Epithelial cell of proximal tubule (primary cell): ENCODE measurements around the gene WDR20. TPM values are rescaled to one million over a fixed set of nuclear protein-coding genes. Genes with fewer than 3 reads are reported as not detected.
"Not testable (repeated sequence)": the region's sequence is repeated elsewhere in the genome, so short reads cannot be mapped to it uniquely, and the experiment has no call there.

Experiments used
- DNase-seq: peaks from one replicate; pipeline ENCODE4 v3.0.0-alpha.2; 2011; ENCODE audit warnings: low read depth
- H3K4me3 ChIP-seq: 2 replicates; pipeline ENCODE4 v1.5.1; 2011; ENCODE audit warnings: low read depth, mild to moderate bottlenecking, low read length
- CTCF ChIP-seq: conservative IDR thresholded peaks from 2 replicates; pipeline ENCODE4 v1.5.1; 2012; ENCODE audit warnings: low read depth, mild to moderate bottlenecking, low read length
- total RNA-seq: library from RNA; depleted of rRNA; stranded (reverse); fragments of >200 nt; gene quantifications from 2 replicates; pipeline ENCODE4 v1.2.3, GENCODE V29; 2015

Gene WDR20
- total RNA-seq, 1 donor from 2014 or later, result 13.8 TPM

- DNase-seq, result no peak
- no peak for TF ChIP-seq CTCF
- H3K4me3 ChIP-seq, result no peak overlapping the region
These were observed 19.1 kb downstream of the WDR20 start for GRCh38 chr14:102158797-102159196.

- DNase-seq, result no peak
- TF ChIP-seq CTCF, result no peak
- no peak overlapping the region for H3K4me3 ChIP-seq
These were observed 20.1 kb downstream of the WDR20 start for GRCh38 chr14:102159841-102160240.

GRCh38 chr14:102162487-102162886, 22.8 kb downstream of the WDR20 start:
- no peak for TF ChIP-seq CTCF
- no peak for DNase-seq
- no peak overlapping the region for H3K4me3 ChIP-seq

GRCh38 chr14:102164241-102164641, 24.5 kb downstream of the WDR20 start:
- TF ChIP-seq CTCF, result no peak
- peak; percentile 89 for DNase-seq
- H3K4me3 ChIP-seq, result no peak overlapping the region

- H3K4me3 ChIP-seq, result no peak overlapping the region
- TF ChIP-seq CTCF, result no peak
- no peak for DNase-seq
These were observed 25.3 kb downstream of the WDR20 start for GRCh38 chr14:102164965-102165364.

- no peak for DNase-seq
- no peak overlapping the region for H3K4me3 ChIP-seq
- no peak for TF ChIP-seq CTCF
These were observed 30.4 kb downstream of the WDR20 start for GRCh38 chr14:102170061-102170460.

GRCh38 chr14:102171173-102172020, 31.7 kb downstream of the WDR20 start:
- H3K4me3 ChIP-seq, result no peak overlapping the region
- DNase-seq, result no peak

GRCh38 chr14:102172021-102172272, 32.2 kb downstream of the WDR20 start:
- not testable (repeated sequence) for DNase-seq, H3K4me3 ChIP-seq

More at GRCh38 chr14:102171173-102172020, 31.7 kb downstream of the WDR20 start:
- no peak for TF ChIP-seq CTCF

GRCh38 chr14:102172721-102173120, 33.0 kb downstream of the WDR20 start:
- DNase-seq, H3K4me3 ChIP-seq: not testable (repeated sequence)
